Measurements from ENCODE around the gene PLIN1.

Gene PLIN1

GRCh38 chr15:89671687-89672086 is 7.5 kb downstream of the PLIN1 start:
- FAIRE-seq = no peak

GRCh38 chr15:89670971-89671560 is 8.1 kb downstream of the PLIN1 start:
- FAIRE-seq = no peak

GRCh38 chr15:89669941-89670340 is 9.2 kb downstream of the PLIN1 start:
- FAIRE-seq = no peak

- FAIRE-seq = no peak
These were observed 9.8 kb downstream of the PLIN1 start for GRCh38 chr15:89669309-89669865.

GRCh38 chr15:89668171-89668570 is 11.0 kb downstream of the PLIN1 start:
- no peak for FAIRE-seq

GRCh38 chr15:89667706-89667960 is 11.5 kb downstream of the PLIN1 start:
- no peak for FAIRE-seq

- no peak for FAIRE-seq
These were observed 12.1 kb downstream of the PLIN1 start for GRCh38 chr15:89666858-89667705.

GRCh38 chr15:89666184-89666857 is 12.8 kb downstream of the PLIN1 start:
- no peak for FAIRE-seq

- FAIRE-seq = no peak
These were observed 13.6 kb downstream of the PLIN1 start for GRCh38 chr15:89665449-89666181.

GRCh38 chr15:89664441-89665350 is 14.5 kb downstream of the PLIN1 start:
- no peak for FAIRE-seq

GRCh38 chr15:89662893-89663626 is 16.1 kb downstream of the PLIN1 start:
- no peak for FAIRE-seq

- FAIRE-seq = no peak
These were observed 18.6 kb downstream of the PLIN1 start for GRCh38 chr15:89660556-89660955.

- FAIRE-seq = no peak
These were observed 19.9 kb downstream of the PLIN1 start for GRCh38 chr15:89659295-89659694.

- no peak for FAIRE-seq
These were observed 21.4 kb downstream of the PLIN1 start for GRCh38 chr15:89657686-89658200.

- FAIRE-seq = no peak
These were observed 22.9 kb downstream of the PLIN1 start for GRCh38 chr15:89656116-89656815.

GRCh38 chr15:89654847-89655805 is 24.0 kb downstream of the PLIN1 start, which contains the start of gene KIF7:
Gene KIF7, minus strand, starts transcription at chr15:89655467. Its CDS starts 2,537 bp downstream, at chr15:89652930.
- no peak for FAIRE-seq

GRCh38 chr15:89654301-89654761 is 24.8 kb downstream of the PLIN1 start:
- no peak for FAIRE-seq

- no peak for FAIRE-seq
These were observed 25.6 kb downstream of the PLIN1 start for GRCh38 chr15:89653578-89653977.

- no peak for FAIRE-seq
These were observed 26.5 kb downstream of the PLIN1 start for GRCh38 chr15:89652666-89653065.

Measured in TTC549 (cell line).